ENCODE results near the gene HTRA1. TPM values are rescaled to one million over a fixed set of nuclear protein-coding genes. Genes with fewer than 3 reads are reported as not detected.

Gene HTRA1
- total RNA-seq, 1 donor from 2014 or later, result 3.5 TPM

DNA sequence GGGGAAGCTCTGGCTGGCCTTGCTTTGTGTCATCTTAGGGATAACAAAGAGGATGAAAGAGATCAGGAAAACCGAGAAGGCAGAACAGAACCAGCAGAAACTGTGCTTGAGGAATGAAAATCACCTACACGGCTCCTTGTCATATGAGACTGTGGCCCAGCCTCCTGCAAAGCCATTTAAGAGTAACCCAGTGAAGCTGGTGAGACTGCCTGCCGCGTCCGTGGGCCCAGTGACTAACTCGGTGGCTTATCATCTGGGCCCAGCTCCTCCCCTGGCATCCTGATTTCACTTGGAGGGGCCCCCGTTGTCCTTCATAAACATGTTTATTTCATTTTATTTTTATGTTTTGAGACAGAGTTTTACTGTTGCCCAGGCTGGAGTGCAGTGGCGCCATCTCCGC, 30.7 kb downstream of the HTRA1 start:
- no peak overlapping the region for H3K27ac Mint-ChIP-seq
- peaks cover 42% of the 10 kb centered on the region for H3K27me3 Mint-ChIP-seq
- no peak for TF ChIP-seq CTCF (IDR thresholded peaks at IDR 0.05; ENCODE audit: unreplicated experiment)

GRCh38 chr10:122492999-122493481, 31.7 kb downstream of the HTRA1 start:
- H3K4me1 Mint-ChIP-seq (ENCODE audit: low read depth), result peaks cover 7% of the 10 kb centered on the region
- TF ChIP-seq CTCF (IDR thresholded peaks at IDR 0.05; ENCODE audit: unreplicated experiment), result no peak
- H3K9me3 Mint-ChIP-seq (ENCODE audit: low read depth), result no peaks in the 10 kb centered on the region
- DNase-seq (ENCODE audit: low spot score, unreplicated experiment), result no peak
- peaks cover 41% of the 10 kb centered on the region for H3K27me3 Mint-ChIP-seq
- no peaks in the 10 kb centered on the region for H3K36me3 Mint-ChIP-seq (ENCODE audit: insufficient read depth)
- H3K27ac Mint-ChIP-seq, result no peak overlapping the region
- no peak overlapping the region for H3K4me3 Mint-ChIP-seq (ENCODE audit: low read depth)

More for the DNA sequence above, 30.7 kb downstream of the HTRA1 start:
- no peak for DNase-seq (ENCODE audit: low spot score, unreplicated experiment)
- no peak overlapping the region for H3K4me3 Mint-ChIP-seq (ENCODE audit: low read depth)
- H3K4me1 Mint-ChIP-seq (ENCODE audit: low read depth), result peaks cover 7% of the 10 kb centered on the region
- no peaks in the 10 kb centered on the region for H3K9me3 Mint-ChIP-seq (ENCODE audit: low read depth)
- H3K36me3 Mint-ChIP-seq (ENCODE audit: insufficient read depth), result no peaks in the 10 kb centered on the region

- peaks cover 7% of the 10 kb centered on the region for H3K4me1 Mint-ChIP-seq (ENCODE audit: low read depth)
- no peak overlapping the region for H3K27ac Mint-ChIP-seq
- no peak for TF ChIP-seq CTCF (IDR thresholded peaks at IDR 0.05; ENCODE audit: unreplicated experiment)
- H3K9me3 Mint-ChIP-seq (ENCODE audit: low read depth), result no peaks in the 10 kb centered on the region
- no peak for DNase-seq (ENCODE audit: low spot score, unreplicated experiment)
- no peaks in the 10 kb centered on the region for H3K36me3 Mint-ChIP-seq (ENCODE audit: insufficient read depth)
- H3K27me3 Mint-ChIP-seq, result peaks cover 44% of the 10 kb centered on the region
- H3K4me3 Mint-ChIP-seq (ENCODE audit: low read depth), result no peak overlapping the region
These were observed 32.4 kb downstream of the HTRA1 start for GRCh38 chr10:122493761-122494160.

- H3K9me3 Mint-ChIP-seq (ENCODE audit: low read depth), result no peaks in the 10 kb centered on the region
- TF ChIP-seq CTCF (IDR thresholded peaks at IDR 0.05; ENCODE audit: unreplicated experiment), result no peak
- no peak overlapping the region for H3K27ac Mint-ChIP-seq
- H3K27me3 Mint-ChIP-seq, result peaks cover 41% of the 10 kb centered on the region
- no peak overlapping the region for H3K4me3 Mint-ChIP-seq (ENCODE audit: low read depth)
- H3K36me3 Mint-ChIP-seq (ENCODE audit: insufficient read depth), result no peaks in the 10 kb centered on the region
- DNase-seq (ENCODE audit: low spot score, unreplicated experiment), result no peak
- peaks cover 7% of the 10 kb centered on the region for H3K4me1 Mint-ChIP-seq (ENCODE audit: low read depth)
These were observed 32.9 kb downstream of the HTRA1 start for GRCh38 chr10:122494173-122494820.

GRCh38 chr10:122494833-122495232, 33.5 kb downstream of the HTRA1 start:
- Mint-ChIP-seq H3K4me1 (ENCODE audit: low read depth) (peaks cover 7% of the 10 kb centered on the region), H3K9me3 (ENCODE audit: low read depth) (no peaks in the 10 kb centered on the region), H3K27me3 (peaks cover 41% of the 10 kb centered on the region), H3K4me3 (ENCODE audit: low read depth) (no peak overlapping the region), H3K36me3 (ENCODE audit: insufficient read depth) (no peaks in the 10 kb centered on the region), H3K27ac (no peak overlapping the region)
- TF ChIP-seq CTCF (IDR thresholded peaks at IDR 0.05; ENCODE audit: unreplicated experiment), result no peak
- DNase-seq (ENCODE audit: low spot score, unreplicated experiment), result no peak
